WTC11 (cell line): ENCODE data around the gene SRCIN1. TPM values are rescaled to one million over a fixed set of nuclear protein-coding genes. Genes with fewer than 3 reads are reported as not detected.

ENCODE experiments used
- CTCF ChIP-seq: fragments of 200-600 bp; IDR thresholded peaks from 2 replicates; pipeline ENCODE4 v1.8.0; 2022; ENCODE audit warnings: antibody characterized with exemption
- GRHL2 ChIP-seq: fragments of 250-450 bp; sonication (Bioruptor Pico); IDR thresholded peaks from 2 replicates; pipeline ENCODE4 v1.8.0; 2022; ENCODE audit warnings: mild to moderate bottlenecking, moderate library complexity; ENCODE audit not compliant: insufficient replicate concordance, severe bottlenecking
- HMGA2 ChIP-seq: fragments of 250-450 bp; sonication (Bioruptor Pico); IDR thresholded peaks from 2 replicates; pipeline ENCODE4 v1.4.0; 2021; ENCODE audit warnings: mild to moderate bottlenecking, moderate library complexity
- MAX ChIP-seq: sonication (generic); formaldehyde crosslinking; IDR thresholded peaks from 2 replicates; pipeline ENCODE4 v1.8.0; 2022; ENCODE audit warnings: mild to moderate bottlenecking, missing genetic modification reagents
- NR1H2 ChIP-seq: sonication (generic); formaldehyde crosslinking; IDR thresholded peaks from 2 replicates; pipeline ENCODE4 v1.9.0; 2021; ENCODE audit warnings: mild to moderate bottlenecking, moderate library complexity, missing genetic modification reagents
- PRDM15 ChIP-seq: sonication (generic); formaldehyde crosslinking; IDR thresholded peaks from 2 replicates; pipeline ENCODE4 v1.8.0; 2022; ENCODE audit warnings: missing genetic modification reagents
- SMAD3 ChIP-seq: sonication (generic); formaldehyde crosslinking; IDR thresholded peaks from 2 replicates; pipeline ENCODE4 v1.8.0; 2022; ENCODE audit warnings: missing genetic modification reagents, mild to moderate bottlenecking, borderline replicate concordance
- ZBTB21 ChIP-seq: sonication (generic); formaldehyde crosslinking; IDR thresholded peaks from 2 replicates; pipeline ENCODE4 v1.8.1; 2023; ENCODE audit warnings: mild to moderate bottlenecking, missing genetic modification reagents, borderline replicate concordance
- ZBTB43 ChIP-seq: sonication (generic); formaldehyde crosslinking; IDR thresholded peaks from 2 replicates; pipeline ENCODE4 v1.8.1; 2023; ENCODE audit warnings: mild to moderate bottlenecking, missing genetic modification reagents
- ZNF219 ChIP-seq: sonication (generic); formaldehyde crosslinking; IDR thresholded peaks from 2 replicates; pipeline ENCODE4 v1.8.0; 2023; ENCODE audit warnings: missing genetic modification reagents, mild to moderate bottlenecking, borderline replicate concordance
- ZNF671 ChIP-seq: fragments of 250-450 bp; sonication (Bioruptor Pico); IDR thresholded peaks from 2 replicates; pipeline ENCODE4 v1.8.0; 2021; ENCODE audit warnings: mild to moderate bottlenecking
- ZSCAN18 ChIP-seq: fragments of 250-450 bp; sonication (Bioruptor Pico); IDR thresholded peaks from 2 replicates; pipeline ENCODE4 v2.1.2; 2022; ENCODE audit warnings: mild to moderate bottlenecking, moderate library complexity
- total RNA-seq: library from RNA; stranded (reverse); gene quantifications from 3 replicates; pipeline ENCODE4 v1.2.3, GENCODE V29; 2021
- TF ChIP-seq, protein P1 (sequence below): sonication (generic); formaldehyde crosslinking; IDR thresholded peaks from 2 replicates; pipeline ENCODE4 v1.8.1; 2023; ENCODE audit warnings: mild to moderate bottlenecking, moderate library complexity, missing genetic modification reagents

The SRCIN1 gene
- total RNA-seq, 1 experiment from 2014 or later: 17.3 TPM

DNA sequence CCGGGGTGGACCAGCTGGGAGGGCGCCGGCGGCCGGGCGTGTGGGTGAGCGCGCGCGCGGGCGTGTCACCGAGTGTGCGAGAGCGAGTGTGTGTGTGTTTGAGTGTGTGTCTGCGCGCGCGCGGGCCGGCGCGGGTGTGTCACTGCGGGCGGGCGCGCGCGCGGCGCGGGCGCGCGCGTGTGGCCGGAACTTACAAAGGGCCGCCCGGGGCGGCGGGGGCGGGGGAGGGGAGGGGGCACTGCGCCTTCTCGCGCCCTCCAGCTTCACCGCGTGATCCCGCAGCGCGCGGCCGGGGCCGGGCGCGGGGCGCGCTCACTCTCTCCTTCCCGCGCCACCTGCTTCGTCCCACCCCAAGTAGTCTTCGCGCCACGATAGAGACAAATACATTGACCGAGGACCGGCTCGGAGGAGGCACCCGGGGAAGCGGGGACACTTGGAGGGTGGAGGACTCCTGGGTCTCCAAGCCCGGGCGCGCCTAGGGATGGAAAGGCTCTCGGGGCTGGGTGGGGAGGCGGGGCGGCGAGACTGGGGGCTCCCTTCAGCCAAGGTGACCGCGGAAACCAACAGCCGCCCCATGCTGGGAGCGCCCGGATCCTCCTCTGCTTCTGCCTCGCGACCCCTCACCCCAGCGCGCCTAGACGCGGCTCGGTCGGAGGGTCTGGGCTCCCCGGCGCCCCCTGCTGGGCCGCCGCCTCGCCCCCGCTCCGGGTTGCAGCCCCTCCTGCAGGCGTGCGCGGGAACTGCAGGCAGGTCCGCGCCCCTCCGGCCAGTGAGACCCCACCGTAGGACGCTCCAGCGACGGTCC, at the start of gene SRCIN1 (continued):
- peak; percentile 96 for TF ChIP-seq ZBTB43 (CRISPR knock-in tag)
- no peak; the same call in 1 of the 2 replicates for TF ChIP-seq SMAD3 (CRISPR knock-in tag)
- TF ChIP-seq, protein P1, sequence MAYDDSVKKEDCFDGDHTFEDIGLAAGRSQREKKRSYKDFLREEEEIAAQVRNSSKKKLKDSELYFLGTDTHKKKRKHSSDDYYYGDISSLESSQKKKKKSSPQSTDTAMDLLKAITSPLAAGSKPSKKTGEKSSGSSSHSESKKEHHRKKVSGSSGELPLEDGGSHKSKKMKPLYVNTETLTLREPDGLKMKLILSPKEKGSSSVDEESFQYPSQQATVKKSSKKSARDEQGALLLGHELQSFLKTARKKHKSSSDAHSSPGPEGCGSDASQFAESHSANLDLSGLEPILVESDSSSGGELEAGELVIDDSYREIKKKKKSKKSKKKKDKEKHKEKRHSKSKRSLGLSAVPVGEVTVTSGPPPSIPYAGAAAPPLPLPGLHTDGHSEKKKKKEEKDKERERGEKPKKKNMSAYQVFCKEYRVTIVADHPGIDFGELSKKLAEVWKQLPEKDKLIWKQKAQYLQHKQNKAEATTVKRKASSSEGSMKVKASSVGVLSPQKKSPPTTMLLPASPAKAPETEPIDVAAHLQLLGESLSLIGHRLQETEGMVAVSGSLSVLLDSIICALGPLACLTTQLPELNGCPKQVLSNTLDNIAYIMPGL (CRISPR knock-in tag): peak; percentile 95; the same call in 1 of the 2 replicates
- no peak for TF ChIP-seq ZSCAN18 (CRISPR knock-in tag)
- no peak for TF ChIP-seq PRDM15 (CRISPR knock-in tag)
- TF ChIP-seq NR1H2 (CRISPR knock-in tag): no peak
- TF ChIP-seq HMGA2 (CRISPR knock-in tag): no peak
- TF ChIP-seq GRHL2: no peak
- 0 out of 2 replicates have a peak, but pooled peaks have one; percentile 43 for TF ChIP-seq ZNF219 (CRISPR knock-in tag)
- TF ChIP-seq MAX (CRISPR knock-in tag): peak; percentile 50; the same call in 1 of the 2 replicates
- peak; percentile 99 for TF ChIP-seq CTCF
- no peak for TF ChIP-seq ZBTB21 (CRISPR knock-in tag)
- TF ChIP-seq ZNF671 (CRISPR knock-in tag): peak; percentile 84; the same call in 1 of the 2 replicates
